Measurements from ENCODE around the gene EHD3.

DNA sequence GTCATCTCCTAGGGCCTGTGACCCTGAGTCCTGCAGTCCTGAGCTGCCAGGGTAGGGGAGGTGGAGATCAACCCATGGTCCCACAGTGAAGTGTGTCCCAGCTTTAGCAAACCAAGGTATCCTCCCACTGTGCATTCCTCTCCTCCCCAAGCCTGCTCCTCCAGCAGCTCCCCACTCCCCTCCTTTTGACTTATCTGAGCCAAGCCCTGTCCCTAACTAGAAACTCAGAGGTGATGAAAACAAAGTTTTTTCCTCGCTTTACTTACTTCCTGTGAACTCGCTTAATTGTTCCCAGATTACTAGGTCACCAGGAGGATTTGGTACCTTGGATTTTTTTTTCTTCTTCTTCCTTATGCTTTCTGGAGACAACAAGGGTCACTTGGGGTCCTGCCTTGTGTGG lies 80.8 kb downstream of the EHD3 start:
- TF ChIP-seq SP1 (IDR thresholded peaks at IDR 0.05) (no peak), TARDBP (IDR thresholded peaks at IDR 0.05) (no peak), FOXM1 (IDR thresholded peaks at IDR 0.05; ENCODE audit: borderline replicate concordance) (no peak), LEF1 (IDR thresholded peaks at IDR 0.05; ENCODE audit: borderline replicate concordance) (no peak), PKNOX1 (IDR thresholded peaks at IDR 0.05) (no peak), BHLHE40 (IDR thresholded peaks at IDR 0.05; ENCODE audit: borderline replicate concordance) (no peak), L3MBTL2 (conservative IDR thresholded peaks at IDR 0.05) (no peak), FOXA1 (IDR thresholded peaks at IDR 0.05) (no peak), HDGF (IDR thresholded peaks at IDR 0.05; ENCODE audit: borderline replicate concordance) (no peak), SUZ12 (IDR thresholded peaks at IDR 0.05) (no peak), NFRKB (IDR thresholded peaks at IDR 0.05) (no peak), FOXK2 (IDR thresholded peaks at IDR 0.05) (no peak)

Data from HEK293T (cell line).